Pancreas (tissue), 10 donors: Measurements from ENCODE around the gene FRG2C. TPM values are rescaled to one million over a fixed set of nuclear protein-coding genes. Genes with fewer than 3 reads are reported as not detected.

Experiments
- ATAC-seq, 4 donors: fragments of 200-7000 bp; cut with Tn5 transposase; one replicate each; pipeline versions ENCODE4 v1.8.0 to v1.9.1; 2020; ENCODE audit warnings: mild to moderate bottlenecking in 4 of 4, moderate library complexity in 4 of 4
- DNase-seq, 6 donors: peaks; one replicate each; pipeline ENCODE4 v3.0.0-alpha.2; 2020
- FAIRE-seq: peaks from 2 replicates; lab custom pipeline; 2012; peaks lifted over from hg19 to GRCh38; lab: Jason Lieb, UNC
- H3K27ac ChIP-seq, 4 donors: fragments of 200-600 bp; sonication (generic); 1 replicate in 3 of 4; 2 replicates in 1 of 4; pipeline versions ENCODE4 v1.5.0 to v1.8.0; 2020
- H3K27me3 ChIP-seq, 4 donors: fragments of 200-600 bp; one replicate each; pipeline ENCODE4 v1.8.0; 2021
- H3K36me3 ChIP-seq, 3 donors: fragments of 200-600 bp; sonication (generic) in 1 of 3; one replicate each; pipeline versions ENCODE4 v1.5.0 to v1.8.0; 2020 to 2021
- H3K4me1 ChIP-seq, 3 donors: fragments of 200-600 bp; one replicate each; pipeline ENCODE4 v1.8.0; 2021
- H3K4me3 ChIP-seq, 4 donors: fragments of 200-600 bp; sonication (generic) in 2 of 4; one replicate each; pipeline versions ENCODE4 v1.5.0 to v1.8.0; 2020 to 2021
- H3K9me3 ChIP-seq, 4 donors: fragments of 200-600 bp; one replicate each; pipeline ENCODE4 v1.8.0; 2021
- WGBS, 2 donors: extraction: QIAGEN DNeasy Blood & Tissue Kit; methylation state at CpG; one replicate each; pipeline ENCODE4 v1.1.7; 2013; 5-methylcytosine and 5-hydroxymethylcytosine counted together
- intact Hi-C, 3 donors: fragments of 100-400 bp; cut with DNase I; formaldehyde crosslinking; loops; one replicate each; pipeline versions ENCODE4 v1.11.1 to v1.14.2; 2022
- microRNA-seq, 2 donors: library from miRNA; unstranded; fragments of <30 nt; microRNA quantifications; one replicate each; pipeline versions ENCODE4 to v1.1.0, GENCODE V29; 2019 to 2020
- polyA plus RNA-seq, 2 donors: library from polyadenylated mRNA; stranded (reverse); fragments of 200-250 nt; gene quantifications; one replicate each; pipeline ENCODE4 v1.2.3, GENCODE V29; 2013
- total RNA-seq, 6 donors: library from RNA; stranded (reverse); fragmentation: NEBNext Ultra II Directional in 4 of 6; extraction: Animal tissue kit (Norgen Biotek cat#: 25700) in 4 of 6; gene quantifications; one replicate each; pipeline versions ENCODE4 v1.2.1 to v1.2.4, GENCODE V29; 2021 to 2023
- TF ChIP-seq, protein P1 (sequence below), 4 donors: fragments of 200-600 bp; sonication (generic) in 3 of 4; IDR thresholded peaks; one replicate each; pipeline versions ENCODE4 v1.5.0 to v1.8.0; 2021; ENCODE audit warnings: antibody characterized with exemption in 4 of 4
- donor health status: healthy with polysubstance abuse.
- donor health status: DM: no; HTN: no; CAD: no; lungs with moderate emphysema.
- donor health status: DM: no; HTN: no; CAD: no.
- donor health status: control.
- donor health status: control.
- donor health status: Bipolar disorder and iron deficiency.
- donor health status: DM: yes; HTN: yes; CAD: no.
- donor health status: DM: no; HTN: no; CAD: no.
- donor health status: DM: no; HTN: no; CAD: no.
- donor health status: DM: yes; HTN: yes; CAD: no.

FRG2C gene
- total and polyA plus RNA-seq, 8 donors = not detected

- ATAC-seq = no peak
- WGBS, 2 donors = 89 to 98% methylated on average over 9 of the region's 9 CpGs
- intact Hi-C loops = no loop called here
- FAIRE-seq = no peak
- H3K4me3 ChIP-seq = no peak overlapping the region
- DNase-seq = no peak
- no peak overlapping the region for H3K27ac ChIP-seq
- H3K4me1 ChIP-seq = no peaks in the 10 kb centered on the region
- H3K9me3 ChIP-seq = no peaks in the 10 kb centered on the region
- H3K36me3 ChIP-seq = no peaks in the 10 kb centered on the region
- no peaks in the 10 kb centered on the region for H3K27me3 ChIP-seq
- TF ChIP-seq, protein P1, sequence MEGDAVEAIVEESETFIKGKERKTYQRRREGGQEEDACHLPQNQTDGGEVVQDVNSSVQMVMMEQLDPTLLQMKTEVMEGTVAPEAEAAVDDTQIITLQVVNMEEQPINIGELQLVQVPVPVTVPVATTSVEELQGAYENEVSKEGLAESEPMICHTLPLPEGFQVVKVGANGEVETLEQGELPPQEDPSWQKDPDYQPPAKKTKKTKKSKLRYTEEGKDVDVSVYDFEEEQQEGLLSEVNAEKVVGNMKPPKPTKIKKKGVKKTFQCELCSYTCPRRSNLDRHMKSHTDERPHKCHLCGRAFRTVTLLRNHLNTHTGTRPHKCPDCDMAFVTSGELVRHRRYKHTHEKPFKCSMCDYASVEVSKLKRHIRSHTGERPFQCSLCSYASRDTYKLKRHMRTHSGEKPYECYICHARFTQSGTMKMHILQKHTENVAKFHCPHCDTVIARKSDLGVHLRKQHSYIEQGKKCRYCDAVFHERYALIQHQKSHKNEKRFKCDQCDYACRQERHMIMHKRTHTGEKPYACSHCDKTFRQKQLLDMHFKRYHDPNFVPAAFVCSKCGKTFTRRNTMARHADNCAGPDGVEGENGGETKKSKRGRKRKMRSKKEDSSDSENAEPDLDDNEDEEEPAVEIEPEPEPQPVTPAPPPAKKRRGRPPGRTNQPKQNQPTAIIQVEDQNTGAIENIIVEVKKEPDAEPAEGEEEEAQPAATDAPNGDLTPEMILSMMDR (IDR thresholded peaks at IDR 0.05) = no peak
These were observed 23.2 kb downstream of the FRG2C start for GRCh38 chr3:75687323-75687722.

- DNase-seq = no peak
- Histone ChIP-seq H3K9me3 (no peaks in the 10 kb centered on the region), H3K4me1 (no peaks in the 10 kb centered on the region), H3K4me3 (no peak overlapping the region), H3K36me3 (no peaks in the 10 kb centered on the region), H3K27me3 (no peaks in the 10 kb centered on the region), H3K27ac (no peak overlapping the region)
- FAIRE-seq = no peak
- no peak for ATAC-seq
- intact Hi-C loops = no loop called here
- TF ChIP-seq, protein P1 (IDR thresholded peaks at IDR 0.05) = no peak
- WGBS, 2 donors = 45 to 65% methylated on average over 2 of the region's 2 CpGs
These were observed 27.9 kb downstream of the FRG2C start for GRCh38 chr3:75692061-75692460.

Small RNA genes within 50 kb of the gene (microRNA-seq; reads per million reads assigned to microRNA genes)
- 0 reads per million in 2 donors for gene MIR1324

Other genes starting within 250 kb of the FRG2C start
- gene ZNF717, start 121.2 kb downstream of the FRG2C start, total RNA-seq = 10 to 100 TPM in 1 of 6 donors, 1 to 10 TPM in 5; 5.2 to 12.5 (median 7.4) TPM
- 1 to 10 TPM; 3.9 to 5.2 TPM for gene ZNF717, start 121.2 kb downstream of the FRG2C start, polyA plus RNA-seq